ENCODE results near the gene PNKP. TPM values are rescaled to one million over a fixed set of nuclear protein-coding genes. Genes with fewer than 3 reads are reported as not detected.
A peak's percentile ranks its signal among the peaks of the same experiment; 100 is the strongest.

The PNKP gene
- total and polyA plus RNA-seq, 10 of the 15 experiments (the other 5 are each of a cell fraction or from before 2014, with no cell fraction given): 2.9 to 82.3 (median 33.2) TPM

GRCh38 chr19:49876422-49877019 lies 9.1 kb upstream of the PNKP start (continued):
- no peak for TF ChIP-seq ETV6 (conservative IDR thresholded peaks at IDR 0.05 in 1 of 2, IDR thresholded peaks at IDR 0.05 in 1 of 2; ENCODE audit: borderline replicate concordance in 1 of 2, low read depth in 1 of 2)
- peak; percentile 19; the same call in 1 of the 2 replicates for TF ChIP-seq RAD51 (IDR thresholded peaks at IDR 0.05)
- TF ChIP-seq SMC3 (IDR thresholded peaks at IDR 0.05; ENCODE audit: borderline replicate concordance, low read length): 0 out of 2 replicates have a peak, but pooled peaks have one; percentile 11
- TF ChIP-seq ZNF207 (IDR thresholded peaks at IDR 0.05; ENCODE audit: borderline replicate concordance): peak; percentile 36; the same call in 1 of the 2 replicates
- TF ChIP-seq POLR2AphosphoS2 (IDR thresholded peaks at IDR 0.05; ENCODE audit: low read depth, low read length): peak; percentile 74; the same call in 1 of the 2 replicates
- no peak for TF ChIP-seq FOXK2 (IDR thresholded peaks at IDR 0.05)
- peak; percentile 66; the same call in 1 of the 2 replicates for TF ChIP-seq NBN (IDR thresholded peaks at IDR 0.05)
- TF ChIP-seq EZH2 (IDR thresholded peaks at IDR 0.05; ENCODE audit: borderline replicate concordance, control insufficient read depth, low read depth, low read length): no peak
- TF ChIP-seq ZNF384 (IDR thresholded peaks at IDR 0.05; ENCODE audit: borderline replicate concordance, low read depth, low read length): no peak
- peak; percentile 97 for TF ChIP-seq YY1 (IDR thresholded peaks at IDR 0.05; ENCODE audit: low read depth, low read length)
- no peak for TF ChIP-seq E2F4 (IDR thresholded peaks at IDR 0.05; ENCODE audit: low read depth, low read length)
- TF ChIP-seq RCOR1 (conservative IDR thresholded peaks at IDR 0.05; ENCODE audit: low read depth, low read length): peak; percentile 94
- TF ChIP-seq SIX5 (IDR thresholded peaks at IDR 0.05; ENCODE audit: low read depth, low read length, severe bottlenecking): peak; percentile 89
- peak; percentile 46 for TF ChIP-seq IRF4 (IDR thresholded peaks at IDR 0.05; ENCODE audit: low read depth, low read length)
- TF ChIP-seq MYB (IDR thresholded peaks at IDR 0.05; ENCODE audit: borderline replicate concordance, low read depth, low read length): 0 out of 2 replicates have a peak, but pooled peaks have one; percentile 21
- 0 out of 2 replicates have a peak, but pooled peaks have one; percentile 14 for TF ChIP-seq HDAC2 (IDR thresholded peaks at IDR 0.05)
- peak; percentile 93 for TF ChIP-seq NR2C1 (IDR thresholded peaks at IDR 0.05)
- TF ChIP-seq ATF2 (IDR thresholded peaks at IDR 0.05; ENCODE audit: low read length): no peak
- no peak for TF ChIP-seq RBBP5 (conservative IDR thresholded peaks at IDR 0.05)
- TF ChIP-seq KLF5 (IDR thresholded peaks at IDR 0.05; ENCODE audit: partially characterized antibody): no peak
- peak; percentile 97 for TF ChIP-seq CREB1 (IDR thresholded peaks at IDR 0.05; ENCODE audit: low read depth)
- peak; percentile 57 for TF ChIP-seq PKNOX1 (IDR thresholded peaks at IDR 0.05)
- peak; percentile 45 for TF ChIP-seq SKIL (IDR thresholded peaks at IDR 0.05; ENCODE audit: low read depth, poor library complexity, severe bottlenecking)
- TF ChIP-seq RUNX3 (IDR thresholded peaks at IDR 0.05; ENCODE audit: low read length): peak; percentile 46
- peak; percentile 29; the same call in 1 of the 2 replicates for TF ChIP-seq POLR2AphosphoS5 (IDR thresholded peaks at IDR 0.05; ENCODE audit: low read length)
- TF ChIP-seq MXI1 (IDR thresholded peaks at IDR 0.05; ENCODE audit: low read depth, low read length): peak; percentile 73
- 0 out of 2 replicates have a peak, but pooled peaks have one; percentile 28 for TF ChIP-seq GATAD2B (conservative IDR thresholded peaks at IDR 0.05; ENCODE audit: low read depth)
